Nephron (organoid): ENCODE data around the gene COG1.

ENCODE experiments used
- H3K27ac Mint-ChIP-seq, 3 experiments: 2 replicates each; pipeline ENCODE4 v1.8.0; 2020; ENCODE audit warnings: mixed read lengths in 3 of 3, mild to moderate bottlenecking in 2 of 3, moderate library complexity in 1 of 3
- H3K27me3 Mint-ChIP-seq: 2 replicates; pipeline ENCODE4 v1.8.0; 2021; ENCODE audit warnings: low read depth, mild to moderate bottlenecking, moderate library complexity, mixed read lengths
- H3K36me3 Mint-ChIP-seq: 2 replicates; pipeline ENCODE4 v1.8.0; 2020; ENCODE audit warnings: low read depth, mixed read lengths
- H3K4me1 Mint-ChIP-seq: 2 replicates; pipeline ENCODE4 v1.8.0; 2020; ENCODE audit warnings: mixed read lengths
- H3K4me3 Mint-ChIP-seq, 3 experiments: 2 replicates each; pipeline ENCODE4 v1.8.0; 2020; ENCODE audit warnings: mild to moderate bottlenecking in 3 of 3, mixed read lengths in 3 of 3, moderate library complexity in 2 of 3
- H3K9me3 Mint-ChIP-seq: 2 replicates; pipeline ENCODE4 v1.8.0; 2020; ENCODE audit warnings: mixed read lengths
- TF ChIP-seq, protein P1 (sequence below), 3 experiments: fragments of 200-600 bp; sonication (generic); IDR thresholded peaks; one replicate each; pipeline ENCODE4 v1.5.0; 2021; ENCODE audit warnings: antibody characterized with exemption in 3 of 3; ENCODE audit not compliant: unreplicated experiment in 3 of 3

The COG1 gene

DNA sequence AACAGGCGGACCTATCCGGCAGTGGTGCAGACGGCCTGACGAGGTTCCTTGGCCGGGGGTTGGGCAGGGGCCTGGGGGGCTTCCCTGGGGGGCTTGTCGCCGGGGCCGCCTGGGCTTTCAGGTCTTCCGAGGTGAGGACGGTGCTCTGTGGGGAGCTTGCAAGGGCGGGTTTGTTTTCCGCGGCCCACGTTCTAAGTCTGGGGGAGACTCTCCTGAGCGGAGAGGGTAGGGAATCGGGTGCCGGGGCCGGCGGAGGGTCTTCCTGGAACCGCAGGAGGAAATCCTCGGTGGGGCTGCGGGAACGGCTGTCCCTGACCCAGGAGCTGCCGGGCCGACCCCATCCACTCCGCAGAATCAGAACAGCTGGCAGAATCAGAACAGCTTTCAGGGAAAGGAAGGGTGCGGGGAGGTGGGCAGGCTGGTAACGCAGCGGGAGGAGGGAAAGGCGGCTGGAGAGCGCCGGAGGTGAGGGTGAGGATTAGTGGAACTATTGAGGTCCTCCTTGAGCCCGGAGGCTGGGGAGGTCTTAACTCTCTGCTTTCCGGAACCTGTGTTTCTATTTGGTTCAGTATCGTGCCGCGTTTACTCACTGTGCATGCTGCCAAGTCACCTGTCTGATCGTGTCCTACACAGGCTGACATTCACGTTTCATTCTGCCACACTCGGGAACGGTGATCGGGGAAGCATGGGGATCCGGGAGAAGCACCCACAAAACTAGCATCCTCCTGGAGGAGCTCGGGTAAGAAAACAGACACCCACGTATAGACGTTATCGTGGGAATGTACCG is 39.9 kb downstream of the COG1 start:
- Mint-ChIP-seq H3K27me3 (no peaks in the 10 kb centered on the region), H3K27ac (peak overlapping the region; percentile 100), H3K4me3 (peak overlapping the region; percentile 94 to 100 (median 94)), H3K36me3 (peaks cover 26% of the 10 kb centered on the region), H3K4me1 (peaks cover 56% of the 10 kb centered on the region), H3K9me3 (no peaks in the 10 kb centered on the region)
- TF ChIP-seq, protein P1, sequence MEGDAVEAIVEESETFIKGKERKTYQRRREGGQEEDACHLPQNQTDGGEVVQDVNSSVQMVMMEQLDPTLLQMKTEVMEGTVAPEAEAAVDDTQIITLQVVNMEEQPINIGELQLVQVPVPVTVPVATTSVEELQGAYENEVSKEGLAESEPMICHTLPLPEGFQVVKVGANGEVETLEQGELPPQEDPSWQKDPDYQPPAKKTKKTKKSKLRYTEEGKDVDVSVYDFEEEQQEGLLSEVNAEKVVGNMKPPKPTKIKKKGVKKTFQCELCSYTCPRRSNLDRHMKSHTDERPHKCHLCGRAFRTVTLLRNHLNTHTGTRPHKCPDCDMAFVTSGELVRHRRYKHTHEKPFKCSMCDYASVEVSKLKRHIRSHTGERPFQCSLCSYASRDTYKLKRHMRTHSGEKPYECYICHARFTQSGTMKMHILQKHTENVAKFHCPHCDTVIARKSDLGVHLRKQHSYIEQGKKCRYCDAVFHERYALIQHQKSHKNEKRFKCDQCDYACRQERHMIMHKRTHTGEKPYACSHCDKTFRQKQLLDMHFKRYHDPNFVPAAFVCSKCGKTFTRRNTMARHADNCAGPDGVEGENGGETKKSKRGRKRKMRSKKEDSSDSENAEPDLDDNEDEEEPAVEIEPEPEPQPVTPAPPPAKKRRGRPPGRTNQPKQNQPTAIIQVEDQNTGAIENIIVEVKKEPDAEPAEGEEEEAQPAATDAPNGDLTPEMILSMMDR (IDR thresholded peaks at IDR 0.05; ENCODE audit: unreplicated experiment in 3 of 3): no peak

DNA sequence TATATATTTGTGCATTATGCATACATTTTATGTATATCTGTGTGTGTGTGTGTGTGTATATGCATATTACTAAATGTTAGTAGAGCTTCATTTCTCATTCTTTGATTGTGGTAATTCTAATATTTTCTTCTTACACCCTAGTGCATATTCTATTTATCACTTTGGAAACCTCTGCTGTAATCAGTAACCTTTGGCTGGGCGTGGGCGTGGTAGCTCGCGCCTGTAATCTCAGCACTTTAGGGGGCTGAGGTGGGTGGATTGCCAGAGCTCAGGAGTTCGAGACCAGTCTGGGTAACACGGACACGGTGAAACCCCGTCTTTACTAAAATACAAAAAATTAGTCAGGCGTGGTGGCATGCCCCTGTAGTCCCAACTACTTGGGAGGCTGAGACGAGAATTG is 41.9 kb downstream of the COG1 start:
- Mint-ChIP-seq H3K36me3 (peaks cover 37% of the 10 kb centered on the region), H3K4me1 (peaks cover 46% of the 10 kb centered on the region), H3K27me3 (no peaks in the 10 kb centered on the region), H3K4me3 (peak overlapping the region; percentile 41 to 72 (median 71)), H3K27ac (no peak overlapping the region), H3K9me3 (no peaks in the 10 kb centered on the region)
- TF ChIP-seq, protein P1 (IDR thresholded peaks at IDR 0.05; ENCODE audit: unreplicated experiment in 3 of 3): no peak

DNA sequence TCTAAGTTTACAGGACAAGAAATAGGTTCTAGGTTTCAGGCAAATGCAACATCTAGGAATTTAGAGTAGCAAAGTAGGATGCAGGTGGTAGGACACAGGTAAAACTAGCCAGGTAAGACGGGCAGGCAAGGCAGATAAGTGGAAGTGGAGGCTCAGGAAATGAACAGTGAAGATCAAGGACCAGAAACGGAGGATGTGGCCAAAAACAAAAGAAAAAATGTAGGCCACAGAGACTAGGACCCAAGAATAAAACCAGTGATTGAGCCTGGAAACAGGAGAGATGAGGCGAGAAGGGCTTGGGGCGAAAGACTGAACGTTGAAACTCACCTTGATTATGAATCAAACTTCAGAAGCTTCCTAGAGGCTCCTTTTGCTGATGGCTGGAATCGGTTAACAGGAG is 44.9 kb downstream of the COG1 start:
- Mint-ChIP-seq H3K4me3 (no peak overlapping the region), H3K9me3 (no peaks in the 10 kb centered on the region), H3K27me3 (no peaks in the 10 kb centered on the region), H3K27ac (peak overlapping the region in 1 of 3 experiments; percentile 5), H3K4me1 (peaks cover 31% of the 10 kb centered on the region), H3K36me3 (peaks cover 57% of the 10 kb centered on the region)
- TF ChIP-seq, protein P1 (IDR thresholded peaks at IDR 0.05; ENCODE audit: unreplicated experiment in 3 of 3): no peak

DNA sequence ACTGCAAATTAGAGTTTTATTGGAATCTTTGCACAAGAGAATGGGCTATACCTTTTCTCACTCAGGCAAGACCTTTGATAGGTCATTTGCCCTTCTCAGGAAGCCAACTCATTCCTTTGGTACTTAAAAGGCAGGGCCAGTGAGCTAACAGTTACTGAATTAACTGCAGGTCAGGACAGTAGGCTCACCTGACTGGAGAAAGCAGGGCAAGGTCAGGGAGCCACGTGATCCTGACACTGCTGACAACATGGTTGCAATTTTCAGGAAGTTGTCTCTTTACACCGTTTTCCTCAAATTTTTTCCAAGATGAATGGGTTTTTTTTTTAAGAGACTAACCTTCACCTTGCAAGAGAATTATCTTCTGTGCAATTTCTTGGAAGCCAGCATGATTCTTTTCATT is 47.7 kb downstream of the COG1 start:
- TF ChIP-seq, protein P1 (IDR thresholded peaks at IDR 0.05; ENCODE audit: unreplicated experiment in 3 of 3): no peak
- Mint-ChIP-seq H3K9me3 (no peaks in the 10 kb centered on the region), H3K27me3 (no peaks in the 10 kb centered on the region), H3K4me1 (peaks cover 21% of the 10 kb centered on the region), H3K36me3 (peaks cover 67% of the 10 kb centered on the region), H3K4me3 (no peak overlapping the region), H3K27ac (no peak overlapping the region)

DNA sequence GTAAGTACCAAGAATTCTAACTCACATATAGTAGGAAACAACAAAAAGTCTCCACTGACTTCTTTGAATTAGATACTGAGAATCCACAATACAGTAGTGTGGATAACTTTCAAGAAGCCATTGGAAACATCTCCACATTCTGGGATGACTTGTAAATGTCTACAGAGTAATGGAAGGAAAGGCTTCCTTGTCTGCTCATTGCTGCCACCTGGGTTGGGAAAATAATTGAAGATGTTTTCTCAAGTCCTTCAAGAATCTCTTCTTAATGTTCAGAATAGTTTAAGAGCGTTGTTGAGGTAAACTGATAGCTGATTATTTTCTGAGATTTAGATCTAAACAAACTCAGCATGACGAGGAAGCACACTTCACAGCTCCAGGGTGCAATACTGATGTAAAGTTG is 54.9 kb downstream of the COG1 start:
- Mint-ChIP-seq H3K4me3 (no peak overlapping the region), H3K27me3 (peaks cover 5% of the 10 kb centered on the region), H3K4me1 (peaks cover 45% of the 10 kb centered on the region), H3K36me3 (peaks cover 42% of the 10 kb centered on the region), H3K9me3 (no peaks in the 10 kb centered on the region), H3K27ac (no peak overlapping the region)
- TF ChIP-seq, protein P1 (IDR thresholded peaks at IDR 0.05; ENCODE audit: unreplicated experiment in 3 of 3): peak in 1 of 3 experiments; percentile 32

DNA sequence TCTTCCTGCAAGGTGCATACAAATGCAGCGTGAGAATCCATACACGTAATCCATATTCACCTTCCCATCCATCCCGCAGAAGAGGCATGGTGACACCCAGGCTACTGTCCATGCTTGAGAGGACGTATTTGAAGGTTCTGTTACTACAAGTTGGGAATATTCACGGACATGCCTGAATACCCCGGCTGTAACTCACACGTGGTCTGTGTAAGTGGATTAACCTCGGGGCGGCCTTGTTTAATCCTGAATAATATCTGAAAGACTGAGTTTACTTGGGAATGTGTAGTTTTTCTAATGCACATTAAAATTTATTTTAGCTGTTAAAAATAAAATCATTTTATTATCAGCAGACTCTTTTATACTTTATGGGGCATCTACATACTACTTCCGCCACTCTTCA is 55.7 kb downstream of the COG1 start:
- H3K4me1 Mint-ChIP-seq: peaks cover 45% of the 10 kb centered on the region
- H3K27ac Mint-ChIP-seq: peak overlapping the region in 1 of 3 experiments; percentile 4
- peaks cover 38% of the 10 kb centered on the region for H3K36me3 Mint-ChIP-seq
- no peaks in the 10 kb centered on the region for H3K9me3 Mint-ChIP-seq
- H3K27me3 Mint-ChIP-seq: peaks cover 9% of the 10 kb centered on the region
- no peak overlapping the region for H3K4me3 Mint-ChIP-seq
- TF ChIP-seq, protein P1 (IDR thresholded peaks at IDR 0.05; ENCODE audit: unreplicated experiment in 3 of 3): no peak
